GM23338 (cell line): ENCODE data around the gene TAMM41. TPM values are rescaled to one million over a fixed set of nuclear protein-coding genes. Genes with fewer than 3 reads are reported as not detected.

Experiments
- polyA plus RNA-seq: library from polyadenylated mRNA; unstranded; fragments of >200 nt; fragmentation: Nextera tagmentation; extraction: Ambion mirVana; gene quantifications from 2 replicates; pipeline ENCODE4 v1.2.1, GENCODE V29; 2016
- small RNA-seq: library from RNA; depleted of rRNA; stranded (forward); fragments of <200 nt; gene quantifications from one replicate; pipeline ENCODE3, GENCODE V24; 2014; ENCODE audit warnings: low replicate concordance
- total RNA-seq: library from RNA; depleted of rRNA; stranded (reverse); fragments of >200 nt; shearing (Covaris generic); gene quantifications from 2 replicates; pipeline ENCODE4 v1.2.3, GENCODE V29; 2014; rRNA removed

TAMM41 gene
- total and polyA plus RNA-seq, 2 experiments from 2014 or later: 8.9 to 19.2 TPM

Small RNAs within 50 kb of the gene (small RNA-seq; reads per million reads assigned to genes)
- not detected for gene CYCSP12

Other genes starting within 250 kb of the TAMM41 start
- gene VGLL4, start 203.0 kb downstream of the TAMM41 start, total RNA-seq: 39.1 and 45.9 TPM in 2 replicates
- gene VGLL4, start 203.0 kb downstream of the TAMM41 start, polyA plus RNA-seq: 20.8 and 23.2 TPM in 2 replicates
- 7.5 and 8.5 TPM in 2 replicates for gene SYN2, start 157.5 kb upstream of the TAMM41 start, total RNA-seq
- 2.2 and 2.7 TPM in 2 replicates for gene SYN2, start 157.5 kb upstream of the TAMM41 start, polyA plus RNA-seq